Mesenchymal stem cell (in vitro differentiated cells and primary cell): Measurements from ENCODE around the gene ZNF248.

Experiments used
- DNase-seq: peaks from one replicate; pipeline ENCODE4 v3.0.0-alpha.2; 2013
- H2AFZ ChIP-seq: one replicate; pipeline ENCODE4 v1.6.1; 2013; ENCODE audit warnings: low read depth, mild to moderate bottlenecking, control low read depth, inconsistent platforms, low read length, moderate library complexity
- H2AK5ac ChIP-seq: 2 replicates; pipeline ENCODE4 v1.6.1; 2013; ENCODE audit warnings: low read length, moderate library complexity, mild to moderate bottlenecking, inconsistent platforms; ENCODE audit not compliant: severe bottlenecking
- H2BK120ac ChIP-seq: one replicate; pipeline ENCODE4 v1.6.1; 2013; ENCODE audit warnings: low read depth, mild to moderate bottlenecking, inconsistent platforms, low read length, moderate library complexity
- H2BK12ac ChIP-seq, 2 experiments: one replicate each; pipeline ENCODE4 v1.6.1; 2013; ENCODE audit warnings: inconsistent platforms in 2 of 2, low read length in 2 of 2, mild to moderate bottlenecking in 2 of 2, moderate library complexity in 2 of 2, control low read depth in 1 of 2
- H2BK15ac ChIP-seq: one replicate; pipeline ENCODE4 v1.6.1; 2013; ENCODE audit warnings: mild to moderate bottlenecking, low read depth, inconsistent platforms; ENCODE audit not compliant: poor library complexity, severe bottlenecking
- H2BK5ac ChIP-seq: 2 replicates; pipeline ENCODE4 v1.6.1; 2013; ENCODE audit warnings: low read depth, mild to moderate bottlenecking, low read length, control low read depth, inconsistent platforms; ENCODE audit not compliant: poor library complexity, severe bottlenecking
- H3K14ac ChIP-seq, 2 experiments: one replicate each; pipeline ENCODE4 v1.6.1; 2013; ENCODE audit warnings: inconsistent platforms in 2 of 2, low read length in 2 of 2, control low read depth in 1 of 2, mild to moderate bottlenecking in 1 of 2, moderate library complexity in 1 of 2
- H3K18ac ChIP-seq, 2 experiments: one replicate each; pipeline ENCODE4 v1.6.1; 2013; ENCODE audit warnings: inconsistent platforms in 2 of 2, low read length in 2 of 2, control low read depth in 1 of 2, low read depth in 1 of 2, mild to moderate bottlenecking in 1 of 2
- H3K23ac ChIP-seq, 2 experiments: one replicate each; pipeline ENCODE4 v1.6.1; 2013; ENCODE audit warnings: inconsistent platforms in 2 of 2, low read length in 2 of 2, mild to moderate bottlenecking in 2 of 2, moderate library complexity in 2 of 2, control low read depth in 1 of 2
- H3K27ac ChIP-seq: 2 replicates; pipeline ENCODE4 v1.5.1; 2013; ENCODE audit warnings: mild to moderate bottlenecking, moderate library complexity, low read length, control low read depth, inconsistent platforms; ENCODE audit not compliant: poor library complexity, severe bottlenecking
- H3K27me3 ChIP-seq, 2 experiments: 2 replicates each; pipeline versions ENCODE4 v1.6.1 to v1.7.0; 2013; ENCODE audit warnings: low read length in 2 of 2, mild to moderate bottlenecking in 2 of 2, moderate library complexity in 2 of 2, control low read depth in 1 of 2, inconsistent platforms in 1 of 2; ENCODE audit not compliant: control insufficient read depth in 1 of 2, insufficient read depth in 1 of 2
- H3K36me3 ChIP-seq, 2 experiments: 2 replicates each; pipeline versions ENCODE4 v1.6.1 to v1.7.0; 2013; ENCODE audit warnings: low read length in 2 of 2, control low read depth in 1 of 2, inconsistent platforms in 1 of 2, low read depth in 1 of 2, mild to moderate bottlenecking in 1 of 2; ENCODE audit not compliant: insufficient read depth in 2 of 2, control insufficient read depth in 1 of 2
- H3K4ac ChIP-seq, 2 experiments: one replicate each; pipeline ENCODE4 v1.6.1; 2013; ENCODE audit warnings: inconsistent platforms in 2 of 2, low read length in 2 of 2, mild to moderate bottlenecking in 2 of 2, moderate library complexity in 2 of 2, control low read depth in 1 of 2, low read depth in 1 of 2
- H3K4me1 ChIP-seq: 2 replicates; pipeline ENCODE4 v1.6.1; 2013; ENCODE audit warnings: low read depth, low read length, control low read depth; ENCODE audit not compliant: control insufficient read depth, insufficient read depth
- H3K4me2 ChIP-seq: 2 replicates; pipeline ENCODE4 v1.6.1; 2013; ENCODE audit warnings: low read length, mild to moderate bottlenecking, inconsistent platforms; ENCODE audit not compliant: poor library complexity, severe bottlenecking
- H3K4me3 ChIP-seq, 2 experiments: 2 replicates each; pipeline versions ENCODE4 v1.5.1 to v1.7.0; 2013; ENCODE audit warnings: low read length in 2 of 2, mild to moderate bottlenecking in 2 of 2, control low read depth in 1 of 2, low read depth in 1 of 2; ENCODE audit not compliant: insufficient read depth in 1 of 2
- H3K79me1 ChIP-seq: replicated peaks from 2 replicates; pipeline ENCODE4 v1.6.1; 2013; ENCODE audit warnings: mild to moderate bottlenecking, control low read depth, low read length, inconsistent platforms; ENCODE audit not compliant: poor library complexity, severe bottlenecking
- H3K9ac ChIP-seq: 2 replicates; pipeline ENCODE4 v1.7.0; 2013; ENCODE audit warnings: mild to moderate bottlenecking, low read length, moderate library complexity
- H3K9me3 ChIP-seq: 2 replicates; pipeline ENCODE4 v1.7.0; 2013; ENCODE audit warnings: mild to moderate bottlenecking, low read length; ENCODE audit not compliant: control insufficient read depth
- H4K8ac ChIP-seq: one replicate; pipeline ENCODE4 v1.6.1; 2013; ENCODE audit warnings: inconsistent platforms, mild to moderate bottlenecking, low read length, moderate library complexity
- H4K91ac ChIP-seq: one replicate; pipeline ENCODE4 v1.6.1; 2013; ENCODE audit warnings: mild to moderate bottlenecking, low read length, inconsistent platforms
- WGBS: methylation state at CpG from one replicate; pipeline ENCODE4 v1.1.7; 2013; ENCODE audit warnings: mixed read lengths; 5-methylcytosine and 5-hydroxymethylcytosine counted together

Gene ZNF248

GRCh38 chr10:37763132-37763531, 94.3 kb downstream of the ZNF248 start:
- WGBS = 35% methylated on average over 3 of the region's 3 CpGs
- Histone ChIP-seq H2AK5ac (no peak overlapping the region), H3K9me3 (peaks cover 21% of the 10 kb centered on the region), H3K4me1 (no peaks in the 10 kb centered on the region), H3K79me1 (no peaks in the 10 kb centered on the region), H4K91ac (no peak overlapping the region), H3K14ac (no peak overlapping the region), H4K8ac (no peak overlapping the region), H3K27ac (no peak overlapping the region), H2BK15ac (no peak overlapping the region), H3K18ac (no peak overlapping the region), H2BK5ac (no peak overlapping the region), H3K4me3 (no peak overlapping the region), H3K36me3 (no peaks in the 10 kb centered on the region), H2BK12ac (no peak overlapping the region), H3K27me3 (no peaks in the 10 kb centered on the region), H2BK120ac (no peak overlapping the region), H2AFZ (no peak overlapping the region), H3K9ac (no peak overlapping the region), H3K4me2 (no peak overlapping the region), H3K4ac (no peak overlapping the region), H3K23ac (no peak overlapping the region)
- no peak for DNase-seq

- no peak overlapping the region for H2AK5ac ChIP-seq
- no peak overlapping the region for H4K91ac ChIP-seq
- H3K79me1 ChIP-seq = no peaks in the 10 kb centered on the region
- H3K4me2 ChIP-seq = no peak overlapping the region
- no peak overlapping the region for H3K9ac ChIP-seq
- H3K27me3 ChIP-seq = no peaks in the 10 kb centered on the region
- no peak overlapping the region for H2AFZ ChIP-seq
- no peak overlapping the region for H3K14ac ChIP-seq
- H2BK5ac ChIP-seq = no peak overlapping the region
- no peaks in the 10 kb centered on the region for H3K4me1 ChIP-seq
- H3K18ac ChIP-seq = no peak overlapping the region
- H4K8ac ChIP-seq = no peak overlapping the region
- no peak overlapping the region for H2BK12ac ChIP-seq
- H3K4ac ChIP-seq = no peak overlapping the region
- DNase-seq = no peak
- H3K27ac ChIP-seq = no peak overlapping the region
- no peak overlapping the region for H2BK120ac ChIP-seq
- peaks cover 21% of the 10 kb centered on the region for H3K9me3 ChIP-seq
- no peak overlapping the region for H3K23ac ChIP-seq
- no peaks in the 10 kb centered on the region for H3K36me3 ChIP-seq
- no peak overlapping the region for H3K4me3 ChIP-seq
- H2BK15ac ChIP-seq = no peak overlapping the region
Measured at GRCh38 chr10:37762287-37762686, 95.1 kb downstream of the ZNF248 start.

GRCh38 chr10:37760817-37761216, 96.6 kb downstream of the ZNF248 start:
- Histone ChIP-seq H3K4me3 (no peak overlapping the region), H4K91ac (no peak overlapping the region), H3K79me1 (no peaks in the 10 kb centered on the region), H2BK120ac (no peak overlapping the region), H3K4me1 (no peaks in the 10 kb centered on the region), H3K36me3 (no peaks in the 10 kb centered on the region), H3K9me3 (peaks cover 21% of the 10 kb centered on the region), H3K4me2 (no peak overlapping the region), H2BK12ac (no peak overlapping the region), H3K9ac (no peak overlapping the region), H3K18ac (no peak overlapping the region), H3K23ac (no peak overlapping the region), H3K14ac (no peak overlapping the region), H2BK5ac (no peak overlapping the region), H2BK15ac (no peak overlapping the region), H2AK5ac (no peak overlapping the region), H3K4ac (no peak overlapping the region), H4K8ac (no peak overlapping the region), H3K27me3 (no peaks in the 10 kb centered on the region), H2AFZ (no peak overlapping the region), H3K27ac (no peak overlapping the region)
- DNase-seq = no peak
- WGBS = 0% methylated on average over 1 of the region's 1 CpG

- no peak overlapping the region for H2BK12ac ChIP-seq
- H3K9me3 ChIP-seq = peaks cover 4% of the 10 kb centered on the region
- no peak overlapping the region for H3K18ac ChIP-seq
- H3K4me2 ChIP-seq = no peak overlapping the region
- H3K4ac ChIP-seq = no peak overlapping the region
- no peak overlapping the region for H3K4me3 ChIP-seq
- no peak overlapping the region for H2BK5ac ChIP-seq
- no peak overlapping the region for H3K27ac ChIP-seq
- H3K14ac ChIP-seq = no peak overlapping the region
- H2BK120ac ChIP-seq = no peak overlapping the region
- no peak overlapping the region for H4K8ac ChIP-seq
- no peak overlapping the region for H3K23ac ChIP-seq
- H2AK5ac ChIP-seq = no peak overlapping the region
- no peak overlapping the region for H2BK15ac ChIP-seq
- no peak overlapping the region for H2AFZ ChIP-seq
- DNase-seq = no peak
- H4K91ac ChIP-seq = no peak overlapping the region
- no peaks in the 10 kb centered on the region for H3K4me1 ChIP-seq
- no peaks in the 10 kb centered on the region for H3K27me3 ChIP-seq
- H3K36me3 ChIP-seq = no peaks in the 10 kb centered on the region
- H3K9ac ChIP-seq = no peak overlapping the region
- no peaks in the 10 kb centered on the region for H3K79me1 ChIP-seq
Measured at GRCh38 chr10:37758074-37758473, 99.3 kb downstream of the ZNF248 start.
